Stimulated activated CD4-positive, alpha-beta T cell treated with anti-CD3 and anti-CD28 coated beads, TNF-alpha, amount 100 ng/mL, for 48 hours (primary cell): ENCODE measurements around the gene FGD5.

ENCODE experiments used
- DNase-seq, 3 donors: peaks; one replicate each; pipeline ENCODE4 v3.0.0-alpha.2; 2020; ENCODE audit warnings: low read depth in 3 of 3

The FGD5 gene

DNA sequence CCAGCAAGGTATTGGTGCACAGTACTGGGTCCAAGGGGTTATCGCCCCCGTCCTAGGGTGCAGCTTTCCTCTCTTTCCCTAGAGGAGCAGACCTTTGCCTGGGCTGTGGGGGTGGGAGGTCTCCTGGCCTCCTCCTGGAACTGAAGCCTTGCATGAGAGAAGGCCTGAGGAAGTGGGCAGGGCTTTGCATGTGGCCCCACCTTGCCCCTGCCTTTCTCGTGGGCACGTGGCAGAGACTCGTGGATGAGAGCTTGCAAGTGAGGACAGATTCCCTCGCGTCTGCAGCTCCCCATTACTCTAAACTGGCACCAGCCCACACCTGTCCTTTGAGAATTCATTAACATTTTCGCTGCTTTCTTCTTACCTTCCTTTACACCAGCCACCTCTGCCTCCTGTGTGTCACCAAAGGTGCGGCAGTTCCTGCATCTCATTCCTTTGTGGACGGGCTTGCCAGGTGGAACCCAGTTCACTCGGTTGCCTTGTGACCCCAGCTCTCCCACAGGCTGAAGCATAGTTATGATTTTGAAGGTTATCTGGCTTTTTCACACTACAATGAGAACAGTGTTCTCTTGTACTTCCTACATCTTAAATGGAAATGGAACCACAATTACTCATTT lies 87.7 kb downstream of the FGD5 start:
- DNase-seq: no peak

DNA sequence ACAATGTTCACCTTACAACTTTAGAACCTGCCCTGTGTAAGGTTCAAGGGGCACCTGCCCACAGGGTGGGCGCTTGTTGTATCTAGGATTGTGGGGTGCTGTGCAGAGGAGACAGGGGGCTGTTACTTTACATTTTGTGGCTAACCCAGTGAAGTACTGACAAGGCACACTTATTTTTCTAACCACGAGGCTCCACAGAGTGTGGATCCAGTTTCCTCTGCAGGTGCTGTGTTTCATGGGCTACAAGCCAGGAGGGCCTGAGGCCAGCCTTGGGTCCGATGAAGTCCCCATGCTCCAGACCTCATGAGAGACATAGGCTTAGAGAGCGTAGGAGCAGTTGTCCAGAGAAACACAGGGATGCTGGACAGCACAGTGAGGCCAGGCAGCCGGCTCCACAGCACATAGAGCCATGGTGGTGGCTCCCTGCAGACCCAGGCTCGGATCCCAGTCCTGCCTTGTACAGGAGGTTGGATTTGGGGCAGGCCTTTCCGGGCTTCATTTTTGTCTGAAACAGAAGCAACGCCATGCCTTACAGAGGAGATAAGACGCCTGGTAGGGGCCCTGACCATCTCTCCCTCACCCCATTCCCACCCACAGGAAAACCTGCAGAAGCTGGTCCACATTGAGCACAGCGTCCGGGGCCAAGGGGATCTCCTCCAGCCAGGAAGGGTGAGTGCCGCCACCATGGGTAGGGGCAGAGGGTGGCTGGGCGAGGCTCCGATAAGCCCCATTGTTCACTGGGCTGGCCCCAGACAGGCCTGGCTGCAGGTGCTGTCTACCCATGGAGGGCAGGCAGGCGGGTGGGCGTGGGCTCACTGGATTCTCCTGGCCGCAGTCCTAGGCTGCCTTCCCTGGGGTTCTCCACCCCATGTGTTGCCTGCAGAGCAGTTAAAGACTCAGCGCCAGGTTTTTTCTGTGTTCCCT lies 88.5 kb downstream of the FGD5 start:
- no peak for DNase-seq

DNA sequence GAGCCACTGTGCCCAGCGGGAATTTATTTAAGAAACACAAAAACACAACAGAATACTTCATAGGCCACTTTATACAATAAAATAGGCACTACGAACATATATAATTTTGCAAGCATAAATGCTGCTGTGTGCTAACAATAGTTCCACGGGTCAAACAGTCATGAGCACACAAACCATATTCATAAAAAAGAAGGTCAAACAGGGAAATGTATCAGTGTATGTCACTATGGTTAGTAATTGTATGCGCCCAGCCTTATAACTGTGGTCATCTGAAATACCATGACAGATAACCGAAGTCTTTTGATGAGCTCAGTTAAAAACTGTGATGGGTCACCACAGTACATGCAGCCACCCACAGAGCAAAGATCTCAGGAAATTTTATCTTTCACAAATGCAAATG lies 90.5 kb downstream of the FGD5 start:
- no peak for DNase-seq

DNA sequence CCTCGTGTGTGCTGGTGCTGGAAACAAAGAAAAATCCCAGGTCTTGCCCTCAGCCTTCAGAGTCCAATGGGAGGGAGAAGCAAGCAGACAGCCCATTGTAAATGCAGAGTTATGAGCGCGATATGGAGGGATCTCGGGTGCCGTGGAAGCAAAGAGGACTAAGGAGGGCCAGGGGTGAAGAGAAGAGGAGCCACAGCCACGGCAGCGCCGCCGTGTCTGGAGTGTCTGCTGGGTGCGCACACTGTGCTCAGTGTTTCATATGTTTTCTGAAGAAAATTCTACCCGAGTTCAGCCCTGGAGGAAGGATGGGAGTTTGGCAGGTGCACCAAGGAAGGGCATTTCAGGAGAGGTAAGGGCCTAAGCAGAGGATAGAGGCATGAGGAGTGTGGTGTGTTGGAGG lies 92.9 kb downstream of the FGD5 start:
- DNase-seq: no peak

DNA sequence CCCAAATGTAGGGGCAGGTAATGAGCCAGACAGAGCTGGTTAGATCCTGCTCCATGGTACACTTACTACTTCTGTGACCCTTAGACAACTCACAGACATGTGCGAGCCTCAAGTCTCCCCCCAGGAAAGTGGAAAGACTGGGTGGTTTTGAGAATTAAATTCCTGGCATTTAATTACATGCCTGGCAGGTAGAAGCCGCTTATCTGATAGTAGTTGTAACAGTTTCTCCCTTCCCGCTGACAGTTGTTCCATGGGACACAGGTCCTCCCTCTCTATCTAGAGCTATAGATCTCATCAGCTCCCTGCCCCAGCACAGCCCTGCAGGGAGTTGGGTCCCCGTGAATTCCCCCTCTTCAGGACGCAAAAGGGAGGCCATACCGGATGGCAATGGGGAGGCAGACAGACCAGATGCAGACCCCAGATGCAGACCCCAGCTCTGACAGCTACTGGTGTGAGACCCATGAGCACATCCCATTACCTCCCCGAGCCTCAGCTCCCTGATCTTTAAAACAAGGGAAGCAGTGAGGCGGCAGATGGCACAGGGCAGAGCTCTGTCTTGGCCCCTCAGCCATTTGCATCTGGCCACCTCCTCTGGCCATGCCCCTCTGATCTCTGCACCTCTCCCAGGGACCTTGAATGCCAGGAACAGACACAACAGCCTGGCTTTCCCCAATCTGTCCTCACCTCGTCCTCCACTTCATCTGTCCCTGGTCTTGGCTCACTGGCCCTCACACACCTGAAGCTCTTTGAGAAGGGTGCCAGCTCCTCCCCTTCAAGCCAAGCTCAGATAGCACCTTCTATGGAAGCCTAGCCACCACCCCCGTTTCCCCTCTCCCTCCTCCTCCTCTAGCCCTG lies 94.5 kb downstream of the FGD5 start:
- no peak for DNase-seq

DNA sequence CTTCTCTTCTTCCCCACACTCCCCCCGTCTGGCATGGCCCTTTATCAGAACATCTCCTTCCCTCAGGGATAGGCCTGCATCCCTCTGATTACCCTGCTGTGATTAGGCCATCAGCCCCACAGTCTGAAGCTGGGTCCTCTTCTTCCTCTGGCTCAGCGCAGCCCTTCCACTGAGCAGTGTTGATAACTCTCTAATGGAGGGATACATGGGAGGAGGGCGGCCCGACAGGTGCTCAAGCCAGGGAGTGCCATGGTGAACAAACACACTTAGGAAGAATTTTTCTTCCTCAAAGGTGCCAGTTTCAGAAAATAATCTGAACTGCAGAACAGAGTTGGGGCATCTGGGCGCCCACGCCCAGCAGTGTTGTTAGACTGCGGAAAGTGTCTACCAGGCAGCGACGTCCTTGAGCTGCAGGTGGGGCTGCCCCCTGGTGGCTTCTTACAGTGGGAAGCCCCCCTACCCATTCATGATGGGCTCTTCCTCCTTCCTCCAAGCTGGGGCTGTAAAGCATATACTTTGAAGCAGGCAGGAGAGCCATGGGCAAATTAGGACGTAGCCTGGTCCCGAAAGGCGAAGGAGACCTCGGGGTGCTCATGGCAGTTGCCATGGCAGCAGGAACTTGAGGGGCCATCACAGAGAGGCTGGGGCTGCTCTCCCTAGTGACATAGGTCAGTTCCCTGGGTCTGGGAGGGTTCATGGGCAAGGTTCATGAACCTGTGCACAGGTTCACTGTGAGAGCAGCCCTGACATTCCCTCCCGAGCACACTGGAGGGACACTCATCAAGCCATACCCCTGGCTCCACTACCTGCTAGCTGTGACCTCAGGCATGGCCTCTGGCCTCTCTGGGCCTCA lies 95.4 kb downstream of the FGD5 start:
- no peak for DNase-seq

DNA sequence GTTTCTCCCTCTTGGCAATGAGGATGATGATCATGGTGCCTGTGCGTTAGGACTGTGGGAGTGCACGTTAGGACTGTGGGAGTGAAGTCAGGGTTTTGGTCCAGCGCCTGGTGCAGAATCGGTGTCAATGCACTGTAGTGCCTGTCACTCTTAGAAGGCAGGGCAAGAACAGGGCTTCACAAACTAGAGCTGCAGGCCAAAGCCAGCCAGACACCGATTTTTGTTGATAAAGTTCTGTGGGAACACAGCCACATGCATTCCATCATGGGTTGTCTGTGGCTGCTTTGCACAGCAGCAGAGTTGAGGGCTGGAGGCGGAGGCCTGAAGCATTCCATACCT lies 96.0 kb downstream of the FGD5 start:
- DNase-seq: no peak

DNA sequence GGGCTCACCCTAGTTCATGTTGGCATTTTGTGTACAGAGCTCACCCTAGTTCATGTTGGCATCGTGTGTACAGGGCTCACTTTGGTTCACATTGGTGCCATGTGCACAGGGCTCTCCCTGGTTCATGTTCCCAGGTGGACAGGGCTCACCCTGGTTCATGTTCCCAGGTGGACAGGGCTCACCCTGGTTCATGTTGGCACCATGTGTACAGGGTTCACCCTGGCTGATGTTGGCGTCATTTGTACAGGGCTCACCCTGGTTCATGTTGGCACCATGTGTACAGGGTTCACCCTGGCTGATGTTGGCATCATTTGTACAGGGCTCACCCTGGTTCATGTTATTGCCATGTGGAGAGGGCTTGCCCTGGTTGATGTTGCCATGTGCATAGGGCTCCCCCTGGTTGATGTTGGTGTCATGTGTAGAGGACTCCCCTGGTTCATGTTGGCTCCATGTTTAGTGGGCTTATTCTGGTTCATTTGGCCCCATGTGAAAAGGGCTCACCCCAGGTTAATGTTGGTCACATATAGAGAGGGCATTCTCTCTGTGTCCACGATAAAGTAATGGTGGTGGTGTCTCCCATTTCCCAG lies 97.0 kb downstream of the FGD5 start:
- DNase-seq: no peak

DNA sequence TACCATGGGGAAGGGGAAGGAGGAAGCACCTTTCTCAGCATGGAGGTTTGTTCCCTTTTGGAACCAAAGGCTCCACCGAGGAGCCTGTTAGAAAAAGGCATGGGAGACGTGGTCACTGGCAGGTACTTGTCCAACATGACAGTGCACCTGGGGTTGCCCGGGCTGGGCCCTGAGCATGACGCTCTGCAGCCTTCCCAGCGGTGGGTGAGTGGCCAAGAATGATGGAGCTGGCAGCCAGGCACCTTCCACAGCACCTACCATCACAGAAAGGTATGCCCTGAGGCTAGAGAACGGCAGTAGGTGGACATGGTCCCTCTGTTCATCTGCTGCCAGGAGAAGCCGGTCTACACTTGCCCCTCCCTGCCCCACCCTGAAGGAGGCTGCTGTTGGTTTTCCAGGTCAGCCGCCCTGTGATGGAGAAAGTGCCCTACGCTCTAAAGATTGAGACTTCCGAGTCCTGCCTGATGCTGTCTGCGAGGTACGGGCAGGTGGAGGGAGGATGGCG lies 99.6 kb downstream of the FGD5 start:
- no peak for DNase-seq

DNA sequence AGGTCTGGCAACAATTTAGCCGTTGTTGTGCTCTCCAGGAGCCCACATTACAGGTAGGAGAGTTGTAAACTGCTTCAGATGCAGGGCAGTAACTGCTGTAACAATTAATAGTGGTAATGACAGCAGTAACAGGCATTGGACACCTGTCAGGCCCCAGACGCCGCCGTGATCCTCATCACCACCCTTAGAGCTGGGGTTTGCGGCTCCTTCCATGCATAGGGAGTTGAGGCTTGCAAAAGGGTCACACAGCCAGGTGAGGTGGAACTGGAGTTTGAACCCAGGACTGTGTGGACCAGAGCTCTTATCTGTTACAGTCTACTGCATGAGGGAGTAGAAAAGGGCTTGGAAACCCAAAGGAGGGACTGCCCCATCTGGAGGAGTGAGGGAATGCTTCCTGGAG lies 101.8 kb downstream of the FGD5 start:
- no peak for DNase-seq

DNA sequence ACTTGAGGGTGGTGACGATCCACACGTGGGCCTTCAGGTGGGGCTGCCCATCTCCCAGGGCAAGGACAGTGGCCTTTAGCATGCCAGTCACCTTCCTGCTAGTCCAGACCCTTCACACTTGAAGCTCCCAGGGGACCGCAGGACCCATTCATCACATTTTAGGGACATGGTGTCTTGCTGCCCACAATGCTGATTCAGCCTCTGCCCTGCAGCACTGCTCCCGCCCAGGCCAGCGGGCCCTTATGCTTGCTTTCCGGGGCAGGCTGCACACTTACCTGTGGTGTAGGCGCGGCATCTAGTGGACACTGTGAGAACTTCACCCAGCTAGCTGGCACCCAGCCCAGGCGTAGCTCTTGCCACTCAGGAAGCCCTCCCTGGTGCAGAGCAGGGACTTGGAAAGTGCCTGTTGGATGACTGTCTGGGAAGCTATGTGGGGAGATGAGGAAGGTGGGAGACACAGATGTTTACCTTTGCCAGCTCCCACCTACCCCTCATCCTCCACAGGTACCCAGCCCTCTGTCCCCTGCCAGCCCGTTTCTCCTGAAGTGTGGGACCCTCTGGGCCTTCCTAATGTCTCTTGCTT lies 102.4 kb downstream of the FGD5 start:
- DNase-seq: peak; percentile 58 to 71 (median 68)

DNA sequence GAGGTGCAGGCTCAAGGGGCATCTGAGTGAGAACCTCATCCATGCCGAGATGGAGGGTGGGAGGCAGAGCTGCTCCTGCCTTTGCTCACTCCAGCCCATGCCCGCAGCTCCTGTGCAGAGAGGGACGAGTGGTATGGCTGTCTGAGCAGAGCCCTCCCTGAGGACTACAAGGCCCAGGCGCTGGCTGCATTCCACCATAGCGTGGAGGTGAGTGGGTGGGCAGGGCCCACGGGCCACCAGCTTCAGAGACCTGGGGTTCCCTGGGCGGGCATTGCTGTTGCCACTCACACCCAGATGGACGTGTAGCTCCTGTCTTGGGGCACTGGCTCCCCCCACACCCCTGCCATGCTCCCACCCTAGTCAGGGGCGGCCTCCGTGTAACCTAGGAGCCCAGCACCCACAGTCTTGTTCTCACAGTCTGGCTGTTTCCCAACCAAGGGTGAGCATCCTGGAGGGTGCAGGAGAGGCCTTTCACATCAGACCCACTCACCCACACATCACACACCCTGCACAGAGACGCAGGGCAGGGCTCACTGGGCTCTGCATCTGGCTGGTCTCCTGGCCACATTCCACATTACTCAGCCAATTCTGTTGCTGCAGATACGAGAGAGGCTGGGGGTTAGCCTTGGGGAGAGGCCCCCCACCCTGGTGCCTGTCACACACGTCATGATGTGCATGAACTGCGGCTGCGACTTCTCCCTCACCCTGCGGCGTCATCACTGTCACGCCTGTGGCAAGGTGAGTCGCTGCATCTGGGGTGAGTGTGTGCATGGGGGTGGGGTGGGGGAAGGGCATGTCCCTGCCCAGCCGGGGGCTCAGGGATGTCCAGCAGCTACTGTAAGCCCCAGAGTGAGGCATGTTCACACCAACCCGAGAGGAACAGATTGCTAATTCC lies 103.3 kb downstream of the FGD5 start:
- no peak for DNase-seq

DNA sequence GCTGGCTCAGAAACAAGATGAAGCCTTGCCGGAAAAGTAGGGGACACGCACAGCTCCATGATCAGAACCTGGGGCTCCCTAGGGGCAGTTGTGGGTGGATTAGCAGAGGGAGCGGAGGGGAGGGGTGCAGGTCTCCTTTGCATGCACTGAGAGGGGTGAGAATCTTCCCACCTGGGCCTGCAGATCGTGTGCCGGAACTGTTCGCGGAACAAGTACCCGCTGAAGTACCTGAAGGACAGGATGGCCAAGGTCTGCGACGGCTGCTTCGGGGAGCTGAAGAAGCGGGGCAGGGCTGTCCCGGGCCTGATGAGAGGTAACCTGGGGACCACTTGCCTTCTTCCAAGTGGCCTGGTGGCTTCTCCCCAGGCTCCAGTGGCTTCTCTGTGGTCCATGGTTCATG lies 104.1 kb downstream of the FGD5 start:
- no peak for DNase-seq

DNA sequence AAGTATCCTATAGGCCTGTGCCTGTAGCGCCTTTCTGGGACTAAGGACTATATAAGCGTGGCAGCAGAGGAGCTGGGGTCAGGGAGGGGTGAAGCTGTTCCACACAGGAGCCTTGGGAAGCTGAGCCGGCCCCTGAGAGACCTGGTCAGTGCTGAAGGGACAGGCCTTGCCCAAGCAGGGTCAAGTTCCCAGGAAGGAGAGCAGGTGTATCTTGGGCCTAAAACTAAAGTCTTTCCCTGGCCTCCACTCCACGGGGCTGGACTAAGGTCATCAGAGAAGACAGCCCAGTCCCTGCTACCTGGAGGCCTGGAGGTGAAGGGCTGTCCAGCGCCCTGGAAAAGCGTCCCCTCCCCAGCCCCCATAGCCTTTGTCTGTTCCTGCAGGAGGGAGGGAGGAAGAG lies 104.7 kb downstream of the FGD5 start:
- DNase-seq: no peak

DNA sequence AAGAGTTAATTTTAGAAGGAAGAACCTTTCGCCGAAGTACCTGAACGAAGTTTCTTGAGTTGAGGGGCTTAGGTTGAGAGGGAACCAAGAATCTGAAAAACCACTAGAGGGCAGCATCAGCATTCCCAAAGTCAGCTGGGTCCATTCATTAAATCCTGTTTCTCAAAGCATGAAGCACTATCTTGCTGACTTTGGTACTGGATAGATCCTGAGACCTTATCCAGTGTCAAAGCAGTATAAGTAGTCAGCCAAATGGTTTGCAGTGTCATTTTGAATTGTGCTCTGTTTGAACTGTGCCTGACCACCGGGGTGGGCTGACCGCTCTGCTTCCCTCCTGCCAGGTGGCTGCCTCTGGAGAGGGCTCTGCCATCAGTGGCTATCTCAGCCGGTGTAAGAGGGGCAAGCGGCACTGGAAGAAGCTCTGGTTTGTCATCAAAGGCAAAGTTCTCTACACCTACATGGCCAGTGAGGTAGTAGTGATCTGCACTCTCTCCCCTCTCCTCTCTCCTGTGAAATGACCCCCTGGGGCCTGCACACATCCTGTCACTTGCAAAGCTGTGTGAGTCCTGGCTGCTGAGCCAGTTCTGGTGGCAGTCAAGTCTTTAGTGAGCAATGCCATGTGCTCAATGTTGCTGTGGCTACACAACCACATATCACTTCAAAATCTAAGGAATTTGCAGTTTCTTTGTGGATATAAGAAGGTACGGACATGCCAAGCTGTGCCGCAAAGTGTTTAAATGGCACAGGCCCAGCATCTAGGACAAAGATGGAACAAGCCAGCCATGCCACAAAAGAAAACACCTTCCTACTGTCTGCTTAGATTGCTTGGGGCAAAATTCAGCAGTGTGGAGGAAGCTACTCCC lies 107.2 kb downstream of the FGD5 start:
- DNase-seq: no peak

DNA sequence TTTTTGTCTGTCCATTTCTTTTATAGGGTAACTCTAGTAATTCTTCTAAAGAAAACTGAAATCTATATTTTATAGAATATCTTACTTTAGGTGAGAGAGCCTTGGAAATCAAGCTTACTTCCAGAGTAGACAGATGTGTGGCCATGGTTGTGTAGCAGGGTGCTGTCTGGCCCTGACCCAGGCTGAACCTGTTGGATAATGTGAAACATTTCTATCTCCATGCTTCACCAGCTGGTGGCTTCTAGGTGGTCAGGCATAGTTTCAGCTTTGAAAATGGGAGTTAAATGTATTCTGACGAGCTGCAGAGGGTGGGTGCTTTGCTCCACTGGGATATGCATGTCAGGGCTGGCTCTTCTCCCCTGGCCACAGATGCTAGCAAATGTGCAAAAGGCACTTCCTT lies 107.8 kb downstream of the FGD5 start:
- DNase-seq: no peak

DNA sequence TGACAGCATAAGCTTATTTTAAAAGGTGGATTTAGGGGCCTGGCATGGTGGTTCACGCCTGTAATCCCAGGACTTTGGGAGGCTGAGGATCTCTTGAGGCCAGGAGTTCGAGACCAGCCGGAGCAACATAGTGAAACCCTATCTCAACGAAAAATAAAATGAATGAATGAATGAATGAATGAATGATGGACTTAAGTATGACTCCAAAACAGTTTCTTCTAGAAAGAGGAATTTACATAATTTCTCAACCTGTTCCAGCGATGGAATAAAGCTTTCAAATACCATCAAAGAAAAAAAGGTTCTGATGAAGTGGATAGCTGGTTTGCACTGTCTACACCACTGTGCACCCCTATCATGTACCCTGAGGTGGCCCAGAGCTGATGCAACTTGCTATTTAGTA lies 108.5 kb downstream of the FGD5 start:
- no peak for DNase-seq

DNA sequence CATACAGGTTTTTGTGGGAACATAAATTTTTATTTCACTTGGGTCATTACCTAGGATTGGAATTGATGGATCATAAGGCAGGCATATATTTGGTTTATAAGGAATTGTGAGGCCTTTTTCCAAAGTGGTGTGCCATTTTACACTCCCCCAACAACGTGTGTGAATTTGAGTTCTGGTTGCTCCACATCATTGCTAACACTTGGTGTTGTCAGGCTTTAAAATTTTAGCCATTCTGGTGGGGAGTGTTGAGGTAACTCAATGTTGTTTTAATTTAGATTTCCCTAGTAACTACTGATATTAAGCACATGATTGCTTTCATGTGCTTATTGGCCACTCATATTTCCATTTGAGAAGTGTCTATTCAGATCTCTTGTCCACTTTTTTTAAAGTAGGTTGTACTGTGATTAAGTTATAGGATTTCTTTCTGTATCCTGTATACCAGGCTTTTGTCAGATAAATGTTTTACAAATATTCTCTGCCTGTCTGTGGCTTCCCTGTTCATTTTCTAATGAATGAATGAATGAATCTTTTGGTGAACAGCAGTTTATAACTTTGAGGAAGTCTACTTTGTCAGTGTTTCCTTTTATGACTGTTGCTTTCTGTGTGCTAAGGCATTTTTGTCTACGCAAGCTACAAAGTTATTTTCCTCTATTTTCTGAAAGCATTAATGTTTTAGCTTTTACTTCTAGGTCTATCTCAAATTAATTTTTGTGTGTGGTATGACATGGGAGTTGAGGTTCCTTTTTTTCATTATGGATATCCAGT lies 110.7 kb downstream of the FGD5 start:
- DNase-seq: no peak
